OCI-LY7 (cell line): ENCODE measurements around the gene UTP14C. TPM values are rescaled to one million over a fixed set of nuclear protein-coding genes. Genes with fewer than 3 reads are reported as not detected.

Experiments used
- BruUV-seq: library from RNA; stranded (reverse); fragments of 400-500 nt; replicated peaks from 2 replicates; lab custom pipeline; 2021; lab: Mats Ljungman, UMichigan
- CTCF ChIA-PET: fragments of 300-600 bp; sonication (Branson Sonifier 250); formaldehyde crosslinking; loops from one replicate; lab custom pipeline; 2022; ENCODE audit warnings: antibody characterized with exemption; ENCODE audit not compliant: unreplicated experiment; lab: Charles Lee
- POLR2A ChIA-PET: fragments of 300-600 bp; sonication (Branson Sonifier 250); formaldehyde crosslinking; loops from one replicate; lab custom pipeline; 2022; ENCODE audit warnings: antibody characterized with exemption; lab: Charles Lee
- DNase-seq: peaks from one replicate; pipeline ENCODE4 v3.0.0-alpha.2; 2015; ENCODE audit warnings: low spot score
- H2AFZ ChIP-seq: fragments of 200-600 bp; sonication (generic), shearing (Covaris generic); 2 replicates; pipeline ENCODE4 v1.6.1; 2014; ENCODE audit warnings: mild to moderate bottlenecking, antibody characterized with exemption, low read length, moderate library complexity
- H3K27ac ChIP-seq: fragments of 200-600 bp; sonication (generic); 2 replicates; pipeline ENCODE4 v1.5.1; 2014; ENCODE audit warnings: mixed run types, low read depth, mild to moderate bottlenecking, moderate library complexity, low read length, inconsistent platforms; ENCODE audit not compliant: poor library complexity, severe bottlenecking
- H3K36me3 ChIP-seq: fragments of 200-600 bp; sonication (generic); 2 replicates; pipeline ENCODE4 v1.6.1; 2014; ENCODE audit warnings: mild to moderate bottlenecking, antibody characterized with exemption, low read length, moderate library complexity, mixed read lengths; ENCODE audit not compliant: insufficient read depth
- H3K4me1 ChIP-seq: fragments of 200-600 bp; sonication (generic); 2 replicates; pipeline ENCODE4 v1.5.1; 2014; ENCODE audit warnings: mild to moderate bottlenecking, low read length; ENCODE audit not compliant: insufficient read depth, poor library complexity, severe bottlenecking
- H3K4me2 ChIP-seq: fragments of 200-600 bp; sonication (generic); 2 replicates; pipeline ENCODE4 v1.6.1; 2014; ENCODE audit warnings: mild to moderate bottlenecking, low read length
- H3K4me3 ChIP-seq: fragments of 200-600 bp; sonication (generic); 2 replicates; pipeline ENCODE4 v1.5.1; 2014; ENCODE audit warnings: mild to moderate bottlenecking, low read depth, low read length; ENCODE audit not compliant: poor library complexity, severe bottlenecking
- H3K79me2 ChIP-seq: fragments of 200-600 bp; sonication (generic); 2 replicates; pipeline ENCODE4 v1.6.1; 2016; ENCODE audit warnings: low read depth, mild to moderate bottlenecking, low read length, moderate library complexity, mixed read lengths; ENCODE audit not compliant: insufficient read depth
- H3K9me2 ChIP-seq: fragments of 200-600 bp; sonication (generic); 2 replicates; pipeline ENCODE4 v1.6.1; 2016; ENCODE audit warnings: mild to moderate bottlenecking, low read length, mixed read lengths; ENCODE audit not compliant: insufficient read depth
- H3K9me3 ChIP-seq: fragments of 200-600 bp; sonication (generic); 2 replicates; pipeline ENCODE4 v1.6.1; 2014; ENCODE audit warnings: mild to moderate bottlenecking, mixed run types, low read length, mixed read lengths
- H4K20me1 ChIP-seq: fragments of 200-600 bp; sonication (generic); 2 replicates; pipeline ENCODE4 v1.6.1; 2014; ENCODE audit warnings: mild to moderate bottlenecking, antibody characterized with exemption, low read length, moderate library complexity, mixed read lengths; ENCODE audit not compliant: insufficient read depth
- CTCF ChIP-seq: fragments of 200-600 bp; sonication (generic); conservative IDR thresholded peaks from 2 replicates; pipeline ENCODE4 v1.5.1; 2014; ENCODE audit warnings: mild to moderate bottlenecking, antibody characterized with exemption, low read length, moderate library complexity, mixed read lengths
- EZH2phosphoT487 ChIP-seq: fragments of 200-600 bp; sonication (generic); IDR thresholded peaks from 2 replicates; pipeline ENCODE4 v1.6.1; 2018; ENCODE audit warnings: low read depth, borderline replicate concordance, mild to moderate bottlenecking, mixed run types, antibody characterized with exemption, low read length, moderate library complexity, mixed read lengths
- intact Hi-C: fragments of 100-400 bp; cut with micrococcal nuclease; formaldehyde crosslinking; loops from one replicate; pipeline ENCODE4 v1.10.0; 2022; ENCODE audit not compliant: unreplicated experiment
- total RNA-seq, 2 experiments: library from RNA; depleted of rRNA in 1 of 2; stranded (reverse); fragments of >200 nt in 1 of 2; shearing (Covaris generic) in 1 of 2; gene quantifications; 2 replicates each; pipeline ENCODE4 v1.2.3, GENCODE V29; 2014 to 2022

The UTP14C gene
- total RNA-seq, 2 experiments from 2014 or later: 7.3 to 11.5 TPM

DNA sequence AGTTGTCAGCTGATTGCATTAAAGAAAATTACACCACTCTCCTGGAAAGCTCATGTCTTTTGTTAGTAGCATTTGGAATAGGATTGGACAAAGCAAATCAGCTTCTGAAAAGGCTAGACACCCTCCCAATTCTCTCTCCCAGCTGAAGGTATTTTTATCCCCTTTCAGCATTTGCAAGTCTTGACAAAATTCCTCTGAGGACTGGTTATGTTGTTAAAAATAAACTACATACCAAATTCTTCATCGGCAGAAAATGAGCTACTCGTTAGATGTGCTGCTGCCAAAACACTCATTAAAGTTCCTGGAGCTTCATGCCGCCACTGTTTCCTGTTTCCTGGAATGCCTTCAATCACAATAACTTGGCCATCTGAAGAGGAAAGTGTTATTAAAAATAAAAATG, 37.1 kb downstream of the UTP14C start:
- no peaks in the 10 kb centered on the region for H4K20me1 ChIP-seq
- ChIA-PET CTCF (no interaction called here), POLR2A (interaction anchor here (0.6 to 0.9 kb wide), 2 partner anchors 10 to 13 kb away, joined by 3 read pairs; no protein-coding TSS in a partner anchor)
- no peaks in the 10 kb centered on the region for H3K36me3 ChIP-seq
- no peak overlapping the region for H3K4me2 ChIP-seq
- no TSS peak for BruUV-seq
- H3K79me2 ChIP-seq: no peaks in the 10 kb centered on the region
- H3K9me2 ChIP-seq: no peaks in the 10 kb centered on the region
- DNase-seq: no peak
- intact Hi-C loops: no loop called here
- no peak overlapping the region for H3K4me3 ChIP-seq
- H3K9me3 ChIP-seq: no peaks in the 10 kb centered on the region
- no peaks in the 10 kb centered on the region for H3K4me1 ChIP-seq
- no peak overlapping the region for H3K27ac ChIP-seq
- H2AFZ ChIP-seq: no peak overlapping the region
- TF ChIP-seq EZH2phosphoT487: no peak
- no peak for TF ChIP-seq CTCF

DNA sequence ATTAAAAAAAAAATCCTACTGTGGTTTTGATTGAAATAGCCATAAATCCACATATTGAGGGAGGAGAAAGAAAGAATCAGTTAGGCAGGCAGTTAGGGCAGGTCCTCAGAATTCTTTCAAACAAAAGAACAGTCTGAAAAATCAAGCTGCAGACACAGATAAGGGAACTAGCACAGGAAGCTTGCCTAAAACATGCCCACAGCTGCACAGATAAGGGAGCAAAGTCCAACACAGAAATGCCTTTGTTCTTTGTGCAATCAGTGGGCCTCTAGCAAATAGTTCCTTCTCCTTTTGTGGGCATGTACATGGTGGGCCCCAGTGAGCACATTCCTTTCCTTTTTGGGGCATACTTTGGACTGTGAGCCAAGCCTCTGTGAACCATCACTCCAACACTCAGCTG, 42.7 kb downstream of the UTP14C start:
- intact Hi-C loops: no loop called here
- Histone ChIP-seq H3K27ac (no peak overlapping the region), H3K9me3 (peaks cover 8% of the 10 kb centered on the region), H3K9me2 (no peaks in the 10 kb centered on the region), H3K36me3 (no peaks in the 10 kb centered on the region), H3K4me1 (no peaks in the 10 kb centered on the region), H3K79me2 (no peaks in the 10 kb centered on the region), H2AFZ (no peak overlapping the region), H3K4me2 (no peak overlapping the region), H4K20me1 (no peaks in the 10 kb centered on the region), H3K4me3 (no peak overlapping the region)
- peak; percentile 8 for DNase-seq
- ChIA-PET CTCF (no interaction called here), POLR2A (no interaction called here)
- no TSS peak for BruUV-seq
- TF ChIP-seq CTCF (no peak), EZH2phosphoT487 (no peak)

DNA sequence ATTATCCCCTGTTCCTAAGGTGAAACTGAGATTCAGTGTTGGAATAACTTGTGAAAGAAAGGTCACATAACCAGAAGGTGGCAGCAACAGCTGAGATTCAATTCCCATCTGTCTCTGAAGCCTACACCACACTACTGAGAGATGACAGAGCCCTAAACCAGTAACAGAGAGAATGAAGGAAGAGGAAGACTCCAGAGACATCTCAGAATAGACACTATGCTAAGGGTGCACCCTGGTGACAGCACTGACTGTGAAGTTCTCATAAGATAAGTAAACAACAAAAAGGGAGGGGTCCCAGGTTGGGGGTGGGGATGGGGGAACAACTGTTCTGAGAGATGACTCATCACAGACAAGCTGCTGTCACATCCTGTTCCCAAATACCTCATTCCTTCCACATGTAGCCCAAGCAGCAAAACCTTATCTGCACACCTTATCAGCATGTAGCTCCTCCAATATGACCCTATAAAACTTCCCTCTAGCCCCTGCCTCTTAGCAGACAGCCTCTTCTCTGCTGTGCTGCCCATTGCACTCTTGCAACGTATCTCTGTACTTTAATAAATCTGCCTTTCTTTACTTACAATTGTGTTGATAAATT, 46.5 kb downstream of the UTP14C start:
- Histone ChIP-seq H3K27ac (no peak overlapping the region), H3K4me1 (no peaks in the 10 kb centered on the region), H3K9me2 (no peaks in the 10 kb centered on the region), H4K20me1 (no peaks in the 10 kb centered on the region), H3K9me3 (peaks cover 8% of the 10 kb centered on the region), H3K36me3 (no peaks in the 10 kb centered on the region), H3K79me2 (no peaks in the 10 kb centered on the region), H3K4me2 (no peak overlapping the region), H3K4me3 (no peak overlapping the region), H2AFZ (no peak overlapping the region)
- intact Hi-C loops: no loop called here
- ChIA-PET CTCF (no interaction called here), POLR2A (no interaction called here)
- TF ChIP-seq EZH2phosphoT487: no peak
- TF ChIP-seq CTCF: peak; percentile 46
- no TSS peak for BruUV-seq
- peak; percentile 16 for DNase-seq
